GM19468 (cell line): Measurements from ENCODE around the gene MTTP.

Source experiments
- ATAC-seq: cut with Tn5 transposase; IDR thresholded peaks from one replicate; pipeline ENCODE4 v1.9.1; 2021; ENCODE audit warnings: mild to moderate bottlenecking, moderate library complexity, moderate number of reproducible peaks; ENCODE audit not compliant: unreplicated experiment; ENCODE audit errors: extremely low read depth

The MTTP gene

GRCh38 chr4:99661907-99662306, 87.3 kb downstream of the MTTP start:
- ATAC-seq: no peak

GRCh38 chr4:99664716-99665115, 90.1 kb downstream of the MTTP start:
- no peak for ATAC-seq

- ATAC-seq: no peak
These were observed 91.4 kb downstream of the MTTP start for GRCh38 chr4:99665983-99666382.

GRCh38 chr4:99668472-99668871, 93.8 kb downstream of the MTTP start:
- ATAC-seq: no peak

GRCh38 chr4:99669084-99669483, 94.5 kb downstream of the MTTP start:
- ATAC-seq: no peak

GRCh38 chr4:99670409-99671073, 95.9 kb downstream of the MTTP start:
- ATAC-seq: no peak
